ENCODE data around the gene MINDY3. TPM values are rescaled to one million over a fixed set of nuclear protein-coding genes. Genes with fewer than 3 reads are reported as not detected.

The MINDY3 gene
- total RNA-seq, 1 donor from 2014 or later: 30.8 TPM

GRCh38 chr10:15739254-15739970, 120.9 kb downstream of the MINDY3 start:
- no peak for DNase-seq (ENCODE audit: low spot score)

GRCh38 chr10:15738270-15738925, 121.9 kb downstream of the MINDY3 start:
- no peak for DNase-seq (ENCODE audit: low spot score)

- DNase-seq (ENCODE audit: low spot score): no peak
Observed at GRCh38 chr10:15737656-15738055, 122.7 kb downstream of the MINDY3 start.

GRCh38 chr10:15735763-15736162, 124.5 kb downstream of the MINDY3 start:
- DNase-seq (ENCODE audit: low spot score): peak; percentile 87

GRCh38 chr10:15730341-15730740, 130.0 kb downstream of the MINDY3 start:
- no peak for DNase-seq (ENCODE audit: low spot score)

- DNase-seq (ENCODE audit: low spot score): no peak
Observed at GRCh38 chr10:15729890-15730289, 130.4 kb downstream of the MINDY3 start.

Other genes with a start within 250 kb of the MINDY3 start
- gene ITGA8, start 140.6 kb downstream of the MINDY3 start, total RNA-seq (ENCODE audit: insufficient read depth, low replicate concordance): 1.7 TPM